Measurements from ENCODE around the gene NOC4L.
A peak's percentile ranks its signal among the peaks of the same experiment; 100 is the strongest.

Gene NOC4L

DNA sequence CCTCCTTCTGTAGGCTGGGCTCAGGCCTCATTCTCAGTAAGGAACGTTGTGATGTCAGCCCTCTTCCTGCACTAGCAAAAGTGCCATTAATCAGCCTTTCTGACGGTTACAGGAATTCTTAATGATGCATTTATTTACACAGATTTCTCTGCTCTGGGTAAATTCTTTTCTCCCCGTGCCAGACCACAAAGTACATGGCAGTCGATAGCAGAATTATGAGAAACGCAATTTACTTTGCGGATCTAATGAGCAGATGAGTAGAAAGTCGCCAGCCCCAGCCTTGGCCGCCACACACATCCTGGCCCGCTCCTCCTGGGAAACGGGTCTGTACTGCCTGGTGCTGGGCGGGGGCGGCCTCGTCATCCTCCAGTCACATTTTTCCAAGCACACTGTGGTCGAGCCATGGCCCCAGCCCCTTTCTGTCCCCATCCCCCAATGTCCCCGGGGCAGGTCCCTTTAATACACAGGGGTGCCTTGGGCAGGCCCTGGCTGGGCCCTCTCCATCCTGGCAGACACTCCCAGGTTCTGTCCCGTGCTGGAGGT lies 25.9 kb downstream of the NOC4L start:
- H3K4me3 ChIP-seq (replicated peaks; ENCODE audit: low read depth, low read length): no peak overlapping the region
- TF ChIP-seq, protein P1, sequence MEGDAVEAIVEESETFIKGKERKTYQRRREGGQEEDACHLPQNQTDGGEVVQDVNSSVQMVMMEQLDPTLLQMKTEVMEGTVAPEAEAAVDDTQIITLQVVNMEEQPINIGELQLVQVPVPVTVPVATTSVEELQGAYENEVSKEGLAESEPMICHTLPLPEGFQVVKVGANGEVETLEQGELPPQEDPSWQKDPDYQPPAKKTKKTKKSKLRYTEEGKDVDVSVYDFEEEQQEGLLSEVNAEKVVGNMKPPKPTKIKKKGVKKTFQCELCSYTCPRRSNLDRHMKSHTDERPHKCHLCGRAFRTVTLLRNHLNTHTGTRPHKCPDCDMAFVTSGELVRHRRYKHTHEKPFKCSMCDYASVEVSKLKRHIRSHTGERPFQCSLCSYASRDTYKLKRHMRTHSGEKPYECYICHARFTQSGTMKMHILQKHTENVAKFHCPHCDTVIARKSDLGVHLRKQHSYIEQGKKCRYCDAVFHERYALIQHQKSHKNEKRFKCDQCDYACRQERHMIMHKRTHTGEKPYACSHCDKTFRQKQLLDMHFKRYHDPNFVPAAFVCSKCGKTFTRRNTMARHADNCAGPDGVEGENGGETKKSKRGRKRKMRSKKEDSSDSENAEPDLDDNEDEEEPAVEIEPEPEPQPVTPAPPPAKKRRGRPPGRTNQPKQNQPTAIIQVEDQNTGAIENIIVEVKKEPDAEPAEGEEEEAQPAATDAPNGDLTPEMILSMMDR (IDR thresholded peaks at IDR 0.05; ENCODE audit: low read length, missing control alignments): no peak
- peak; percentile 70 for DNase-seq (ENCODE audit: low read depth)

DNA sequence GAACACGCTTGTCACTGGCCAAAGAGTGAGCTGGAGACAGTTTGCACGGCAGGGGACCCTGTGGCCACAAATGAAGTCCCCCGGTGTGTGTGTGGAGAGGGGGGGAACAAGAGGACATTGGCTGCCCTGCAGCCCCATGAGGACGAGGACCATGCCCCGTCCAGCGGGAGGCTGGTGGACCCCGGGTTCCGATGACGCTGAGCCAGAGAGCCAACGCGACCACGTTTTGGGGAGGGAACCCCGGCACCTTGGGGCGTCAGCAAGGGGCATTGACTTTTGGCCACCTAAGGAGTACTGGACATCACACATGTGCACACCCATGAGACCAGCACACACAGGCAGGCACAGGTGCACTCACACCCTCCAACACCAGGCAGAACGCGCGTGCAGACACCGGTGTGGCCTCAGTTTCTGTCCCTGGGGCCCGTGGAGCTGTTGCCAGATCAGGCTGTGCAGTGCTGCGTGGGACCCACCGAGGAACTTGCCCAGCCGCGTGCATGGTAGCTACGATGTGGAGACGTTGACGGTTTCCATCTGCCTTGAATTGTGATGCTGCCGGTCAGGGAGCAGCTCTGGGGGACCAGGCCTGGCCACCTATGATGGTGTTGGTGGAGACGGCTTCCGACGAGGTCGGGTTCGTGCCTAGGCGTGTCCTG lies 26.5 kb downstream of the NOC4L start:
- DNase-seq (ENCODE audit: low read depth): no peak
- H3K4me3 ChIP-seq (replicated peaks; ENCODE audit: low read depth, low read length): no peak overlapping the region
- TF ChIP-seq, protein P1 (IDR thresholded peaks at IDR 0.05; ENCODE audit: low read length, missing control alignments): no peak

DNA sequence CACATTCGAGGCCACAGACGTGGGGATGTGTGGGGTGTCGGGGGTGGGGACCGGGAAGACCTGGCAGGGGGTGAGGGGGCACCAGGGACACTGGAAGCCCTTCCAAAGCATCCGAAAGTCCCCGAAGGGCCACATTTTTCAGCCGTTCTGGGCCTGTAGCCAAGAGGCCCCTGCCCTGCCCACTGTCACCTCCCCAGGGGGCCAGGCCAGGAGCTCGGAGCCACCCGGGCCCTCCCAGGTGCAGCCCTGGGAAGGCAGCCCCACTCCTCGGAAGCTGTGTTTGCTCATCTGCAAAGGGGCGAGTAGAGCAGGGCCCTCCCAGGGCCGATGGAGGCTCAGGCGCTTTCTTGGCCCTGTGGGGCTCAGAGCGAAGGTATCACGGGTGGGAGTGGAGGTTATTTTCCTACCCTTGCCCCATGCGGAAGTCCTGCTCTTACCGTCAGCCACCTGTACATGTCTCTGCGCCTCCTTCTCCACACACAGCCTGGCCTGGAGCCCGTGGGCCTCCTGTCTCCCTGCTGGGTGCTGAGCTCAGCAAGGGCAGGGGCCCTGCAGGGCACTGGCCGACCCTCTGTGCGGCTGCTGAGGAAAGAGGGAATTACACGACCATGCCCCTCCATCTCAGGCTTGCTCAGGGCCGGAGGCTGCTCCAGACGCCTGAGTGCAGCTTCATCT lies 27.2 kb downstream of the NOC4L start:
- no peak overlapping the region for H3K4me3 ChIP-seq (replicated peaks; ENCODE audit: low read depth, low read length)
- no peak for DNase-seq (ENCODE audit: low read depth)
- TF ChIP-seq, protein P1 (IDR thresholded peaks at IDR 0.05; ENCODE audit: low read length, missing control alignments): no peak

DNA sequence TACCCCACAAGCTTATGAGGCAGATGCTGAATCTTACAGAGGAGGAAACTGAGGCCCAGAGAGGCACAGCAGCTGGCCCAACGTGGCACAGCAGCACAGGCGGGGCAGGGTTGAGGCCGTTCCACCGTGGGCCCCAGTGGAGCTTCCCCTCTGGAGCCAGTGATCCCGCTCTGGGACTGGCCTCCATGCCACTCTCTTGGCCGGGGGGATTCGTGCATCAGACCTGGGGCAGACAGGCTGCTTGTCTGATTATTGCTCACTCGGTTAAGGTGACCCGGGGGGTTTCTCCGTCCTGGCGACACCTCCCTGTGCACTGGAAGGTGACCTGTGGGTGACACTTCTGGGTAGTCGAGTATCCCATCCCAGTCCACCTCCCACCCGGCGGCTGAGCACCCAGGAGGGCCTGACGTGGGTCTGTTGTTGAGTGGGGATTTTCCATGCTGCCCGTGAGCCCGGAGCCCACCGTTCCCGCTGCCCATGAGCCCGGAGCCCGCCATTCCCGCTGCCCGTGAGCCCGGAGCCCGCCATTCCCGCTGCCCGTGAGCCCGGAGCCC lies 27.8 kb downstream of the NOC4L start:
- DNase-seq (ENCODE audit: low read depth): no peak
- H3K4me3 ChIP-seq (replicated peaks; ENCODE audit: low read depth, low read length): no peak overlapping the region
- TF ChIP-seq, protein P1 (IDR thresholded peaks at IDR 0.05; ENCODE audit: low read length, missing control alignments): no peak

DNA sequence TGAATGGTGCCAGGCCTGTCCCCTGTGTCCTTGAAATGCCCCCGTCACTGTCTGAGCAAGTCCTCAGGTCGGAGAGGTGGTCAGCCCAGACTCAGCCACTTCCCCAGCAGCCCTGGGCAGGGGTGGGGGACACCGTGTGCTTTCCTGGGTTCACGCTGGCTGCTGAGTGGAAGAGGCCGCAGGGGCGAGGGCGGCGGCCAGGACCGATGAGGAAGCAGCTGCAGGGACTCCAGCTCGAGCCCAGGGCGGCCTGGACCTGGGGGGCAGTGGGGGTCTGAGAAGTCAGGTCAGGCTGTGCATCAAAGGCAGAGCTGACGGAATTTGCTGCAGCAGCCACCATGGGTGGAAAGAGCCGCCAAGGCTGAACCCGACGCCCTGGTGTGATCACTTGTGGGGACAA lies 28.4 kb downstream of the NOC4L start:
- TF ChIP-seq, protein P1 (IDR thresholded peaks at IDR 0.05; ENCODE audit: low read length, missing control alignments): no peak
- DNase-seq (ENCODE audit: low read depth): no peak
- H3K4me3 ChIP-seq (replicated peaks; ENCODE audit: low read depth, low read length): no peak overlapping the region

DNA sequence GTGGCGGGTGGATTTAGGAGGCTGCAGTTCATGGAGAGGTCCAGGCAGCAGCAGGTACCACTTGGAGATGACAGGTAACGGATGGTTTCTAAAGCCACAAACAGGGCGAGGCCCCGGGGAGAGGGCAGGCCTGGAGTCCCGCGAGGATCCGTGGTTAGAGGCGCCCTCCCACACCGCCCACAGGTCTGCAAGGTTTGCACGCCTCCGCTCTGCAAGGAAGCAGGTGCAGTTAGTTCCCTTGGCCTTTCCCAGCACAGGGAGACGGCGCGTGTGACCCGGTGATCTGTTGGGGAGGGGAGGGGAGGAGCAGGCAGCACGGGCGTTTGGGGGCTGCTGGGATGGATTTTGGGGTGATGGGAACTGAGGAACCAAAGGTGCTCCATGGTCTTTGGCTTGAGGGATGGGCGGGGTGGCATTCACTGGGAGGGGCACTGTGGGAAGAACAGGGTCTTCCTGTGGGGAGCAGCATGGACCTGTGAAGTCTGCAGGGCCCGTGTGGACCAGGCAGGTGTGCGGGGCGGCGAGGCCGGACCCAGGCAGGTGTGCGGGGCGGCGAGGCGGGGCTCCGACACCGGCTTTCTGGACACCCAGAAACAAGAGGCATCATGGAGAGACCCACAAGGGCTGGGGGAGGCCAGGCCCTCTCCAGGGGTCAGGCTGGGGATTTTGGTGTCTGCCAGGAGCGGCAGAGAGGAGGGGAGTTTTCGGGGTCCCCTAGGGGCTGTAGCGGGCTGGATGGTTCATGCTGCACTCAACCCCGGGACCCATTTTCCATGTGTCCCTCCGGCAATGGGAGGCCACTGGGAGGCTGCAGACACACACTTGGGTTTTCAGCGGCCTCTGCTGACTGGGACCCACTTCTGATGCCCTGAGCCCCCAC lies 29.1 kb downstream of the NOC4L start:
- no peak overlapping the region for H3K4me3 ChIP-seq (replicated peaks; ENCODE audit: low read depth, low read length)
- TF ChIP-seq, protein P1 (IDR thresholded peaks at IDR 0.05; ENCODE audit: low read length, missing control alignments): no peak
- DNase-seq (ENCODE audit: low read depth): no peak

Data from fibroblast of pulmonary artery (primary cell).